Panc1 (cell line): ENCODE measurements around the gene KIFC3. TPM values are rescaled to one million over a fixed set of nuclear protein-coding genes. Genes with fewer than 3 reads are reported as not detected.

Source experiments
- ATAC-seq: fragments of 200-7000 bp; cut with Tn5 transposase; 2 replicates; pipeline ENCODE4 v1.9.1; 2020; ENCODE audit warnings: mild to moderate bottlenecking, moderate library complexity
- BruUV-seq: library from RNA; stranded (reverse); fragments of 400-500 nt; replicated peaks from 2 replicates; lab custom pipeline; 2021; lab: Mats Ljungman, UMichigan
- CTCF ChIA-PET: fragments of 300-600 bp; sonication (Branson Sonifier 250); formaldehyde crosslinking; loops from one replicate; lab custom pipeline; 2022; ENCODE audit warnings: antibody characterized with exemption; lab: Charles Lee
- POLR2A ChIA-PET: fragments of 300-600 bp; sonication (Branson Sonifier 250); formaldehyde crosslinking; loops from one replicate; lab custom pipeline; 2022; ENCODE audit warnings: antibody characterized with exemption; lab: Charles Lee
- DNase-seq: peaks from one replicate; pipeline ENCODE4 v3.0.0-alpha.2; 2010; ENCODE audit warnings: low read depth, low spot score
- H3K27ac ChIP-seq: 2 replicates; pipeline ENCODE4 v1.5.1; 2011; ENCODE audit warnings: mild to moderate bottlenecking, low read length, inconsistent platforms
- H3K27me3 ChIP-seq: fragments of 200-500 bp; sonication (Bioruptor generic); 2 replicates; pipeline ENCODE4 v1.6.0; 2014; ENCODE audit warnings: low read length, inconsistent platforms; ENCODE audit not compliant: control insufficient read depth, insufficient read depth
- H3K36me3 ChIP-seq: fragments of 200-500 bp; sonication (Bioruptor generic); 2 replicates; pipeline ENCODE4 v1.5.1; 2014; ENCODE audit warnings: inconsistent platforms, mild to moderate bottlenecking, low read length, moderate library complexity; ENCODE audit not compliant: control insufficient read depth, insufficient read depth
- H3K4me1 ChIP-seq: 2 replicates; pipeline ENCODE4 v1.5.1; 2011; ENCODE audit warnings: inconsistent platforms, mild to moderate bottlenecking, low read length, moderate library complexity; ENCODE audit not compliant: control insufficient read depth, insufficient read depth
- H3K4me3 ChIP-seq, 2 experiments: 2 replicates each; pipeline ENCODE4 v1.5.1; 2011 to 2012; ENCODE audit warnings: low read depth in 2 of 2, low read length in 2 of 2, mild to moderate bottlenecking in 2 of 2, inconsistent platforms in 1 of 2, moderate library complexity in 1 of 2
- H3K9me3 ChIP-seq: fragments of 200-500 bp; sonication (Bioruptor generic); 2 replicates; pipeline ENCODE4 v1.5.1; 2014; ENCODE audit warnings: low read depth, mild to moderate bottlenecking, inconsistent platforms, low read length, moderate library complexity; ENCODE audit not compliant: control insufficient read depth, insufficient read depth
- CTCF ChIP-seq: fragments of 450-650 bp; IDR thresholded peaks from 2 replicates; pipeline ENCODE4 v1.5.1; 2017; ENCODE audit warnings: mild to moderate bottlenecking
- POLR2AphosphoS5 ChIP-seq: IDR thresholded peaks from 2 replicates; pipeline ENCODE4 v1.6.1; 2012; ENCODE audit warnings: mild to moderate bottlenecking, low read depth, low read length, moderate library complexity
- REST ChIP-seq, 2 experiments: IDR thresholded peaks; 2 replicates each; pipeline ENCODE4 v1.6.1; 2011 to 2012; ENCODE audit warnings: low read depth in 2 of 2, control low read depth in 1 of 2, low read length in 1 of 2, mild to moderate bottlenecking in 1 of 2, moderate library complexity in 1 of 2; ENCODE audit not compliant: insufficient read depth in 1 of 2
- SIN3A ChIP-seq: IDR thresholded peaks from 2 replicates; pipeline ENCODE4 v1.6.1; 2012; ENCODE audit warnings: low read depth, mild to moderate bottlenecking, low read length, moderate library complexity, borderline replicate concordance; ENCODE audit not compliant: insufficient read depth
- TCF7L2 ChIP-seq: IDR thresholded peaks from 2 replicates; pipeline ENCODE4 v1.6.1; 2011; ENCODE audit warnings: mild to moderate bottlenecking, low read depth, low read length, inconsistent platforms
- in situ Hi-C: cut with HindIII; loops from 2 replicates; pipeline ENCODE4 v1.10.0; 2016; ENCODE audit warnings: low sequenced_read_pairs, low pct_unique_long_range_greater_than_20kb
- intact Hi-C: fragments of 100-400 bp; cut with micrococcal nuclease; formaldehyde crosslinking; loops from one replicate; pipeline ENCODE4 v1.10.0; 2022; ENCODE audit not compliant: unreplicated experiment
- total RNA-seq: library from RNA; stranded (reverse); gene quantifications from one replicate; pipeline ENCODE4 v1.2.1, GENCODE V29; 2021; ENCODE audit not compliant: unreplicated experiment

KIFC3 gene
- total RNA-seq, 1 experiment from 2014 or later: 51.5 TPM

DNA sequence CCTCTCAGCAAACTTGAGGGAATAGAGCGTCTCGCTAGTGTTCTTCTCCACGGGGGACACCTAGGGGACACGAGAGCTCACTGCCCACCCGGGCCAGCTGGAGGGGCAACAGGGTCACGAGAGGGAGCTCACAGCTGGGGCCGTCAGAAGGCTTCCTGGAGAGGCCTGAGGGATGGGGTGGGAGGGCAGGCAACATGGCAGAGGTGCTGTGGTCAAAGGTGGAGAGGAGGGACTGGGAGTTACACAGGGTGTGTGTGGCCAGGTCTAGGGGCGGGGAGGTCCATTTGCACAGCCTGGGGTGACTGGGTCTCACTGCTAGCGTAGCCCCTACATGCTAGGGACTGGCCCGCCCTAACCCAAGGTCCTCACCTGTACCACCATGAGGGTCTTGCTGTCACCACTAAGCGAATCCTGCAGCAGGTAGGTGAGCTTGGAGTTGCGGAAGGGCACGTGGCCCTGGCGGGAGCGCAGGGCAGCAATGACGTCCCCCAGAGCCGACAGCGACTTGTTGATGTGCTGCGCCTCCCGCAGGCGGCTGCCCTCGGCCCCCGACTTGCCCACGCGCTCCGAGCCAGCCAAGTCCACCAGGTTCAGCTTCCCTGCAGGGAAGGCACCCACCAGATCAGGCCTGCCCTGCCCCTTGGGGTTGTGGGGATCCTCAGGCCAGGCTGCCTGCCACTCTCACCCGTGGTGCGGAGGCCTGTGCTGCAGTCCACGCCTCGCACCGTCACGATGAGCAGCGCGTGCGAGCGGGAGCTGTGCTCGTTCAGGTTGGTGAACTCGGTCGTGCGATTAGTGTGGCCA lies 41.7 kb downstream of the KIFC3 start:
- no peaks in the 10 kb centered on the region for H3K36me3 ChIP-seq
- no peak overlapping the region for H3K4me3 ChIP-seq
- no peaks in the 10 kb centered on the region for H3K27me3 ChIP-seq
- ChIA-PET CTCF (interaction anchor here (0.6 kb wide), 1 partner anchor 169 kb away, joined by 3 read pairs; no protein-coding TSS in a partner anchor), POLR2A (no interaction called here)
- DNase-seq (no peak), ATAC-seq (no peak)
- in situ Hi-C loops (no loop called here), intact Hi-C loops (no loop called here)
- BruUV-seq: no TSS peak
- no peaks in the 10 kb centered on the region for H3K4me1 ChIP-seq
- no peak for TF ChIP-seq SIN3A
- TF ChIP-seq TCF7L2: no peak
- no peak for TF ChIP-seq POLR2AphosphoS5
- H3K9me3 ChIP-seq: no peaks in the 10 kb centered on the region
- H3K27ac ChIP-seq: no peak overlapping the region

DNA sequence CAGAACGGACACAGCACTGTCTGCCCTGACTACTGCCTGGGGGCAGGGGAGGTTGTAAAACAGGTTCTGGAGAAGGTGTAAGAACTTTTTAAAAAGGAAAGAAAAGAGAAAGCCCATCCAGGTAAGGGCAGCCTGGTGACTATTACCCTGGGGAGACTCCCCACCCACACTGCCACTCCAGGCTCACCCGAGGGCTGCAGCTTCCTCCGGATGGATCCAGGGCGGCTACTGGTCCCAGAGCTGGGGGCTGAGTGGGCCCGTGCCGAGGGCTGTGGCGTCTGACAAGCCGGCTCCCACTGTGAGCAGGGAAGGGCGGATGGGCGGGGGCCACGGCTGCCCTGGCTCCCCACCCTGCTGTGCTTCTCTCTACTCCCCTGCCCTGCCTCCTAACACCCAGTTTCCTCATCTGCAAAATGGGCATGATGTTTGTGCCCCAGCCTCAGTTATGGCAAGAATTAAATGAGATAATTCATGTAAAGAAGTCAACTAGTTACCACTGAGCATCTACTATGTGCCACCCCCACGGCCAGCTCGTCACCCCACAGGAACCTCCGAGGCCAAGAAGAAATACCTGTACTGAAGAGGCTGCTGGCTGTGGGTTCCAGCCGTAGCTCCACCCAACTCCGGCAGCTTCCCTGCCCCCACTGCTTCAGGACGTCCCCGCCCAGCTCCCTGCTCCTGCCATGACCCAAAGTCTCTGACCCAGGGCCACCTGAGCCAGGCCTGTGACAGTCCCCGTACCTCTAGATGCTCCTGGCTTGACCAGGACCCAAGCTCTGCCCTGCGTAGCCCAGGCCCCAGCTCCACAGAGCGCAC lies 42.5 kb downstream of the KIFC3 start:
- Histone ChIP-seq H3K27me3 (no peaks in the 10 kb centered on the region), H3K4me1 (no peaks in the 10 kb centered on the region), H3K36me3 (no peaks in the 10 kb centered on the region), H3K9me3 (no peaks in the 10 kb centered on the region), H3K4me3 (no peak overlapping the region), H3K27ac (no peak overlapping the region)
- CTCF ChIA-PET: interaction anchor here (0.6 kb wide), 1 partner anchor 169 kb away, joined by 3 read pairs; no protein-coding TSS in a partner anchor
- no peak for ATAC-seq
- intact Hi-C loops: loop anchor here (10.0 kb wide), 1 partner anchor 245 kb away; the partner anchor contains the start of genes USB1 and ZNF319
- POLR2A ChIA-PET: no interaction called here
- TF ChIP-seq TCF7L2: no peak
- TF ChIP-seq SIN3A: no peak
- no peak for TF ChIP-seq CTCF
- TF ChIP-seq POLR2AphosphoS5: no peak
- TF ChIP-seq REST (IDR thresholded peaks at IDR 0.05; ENCODE audit: insufficient read depth in 1 of 2, low read depth in 2 of 2, low read length in 1 of 2): no peak
- BruUV-seq: no TSS peak
- in situ Hi-C loops: no loop called here
- DNase-seq: no peak
